GM19395 (cell line): ENCODE data around the gene HK3.

Experiments used
- ATAC-seq: cut with Tn5 transposase; IDR thresholded peaks from one replicate; pipeline ENCODE4 v1.9.1; 2021; ENCODE audit warnings: mild to moderate bottlenecking, moderate library complexity; ENCODE audit not compliant: unreplicated experiment

HK3 gene

DNA sequence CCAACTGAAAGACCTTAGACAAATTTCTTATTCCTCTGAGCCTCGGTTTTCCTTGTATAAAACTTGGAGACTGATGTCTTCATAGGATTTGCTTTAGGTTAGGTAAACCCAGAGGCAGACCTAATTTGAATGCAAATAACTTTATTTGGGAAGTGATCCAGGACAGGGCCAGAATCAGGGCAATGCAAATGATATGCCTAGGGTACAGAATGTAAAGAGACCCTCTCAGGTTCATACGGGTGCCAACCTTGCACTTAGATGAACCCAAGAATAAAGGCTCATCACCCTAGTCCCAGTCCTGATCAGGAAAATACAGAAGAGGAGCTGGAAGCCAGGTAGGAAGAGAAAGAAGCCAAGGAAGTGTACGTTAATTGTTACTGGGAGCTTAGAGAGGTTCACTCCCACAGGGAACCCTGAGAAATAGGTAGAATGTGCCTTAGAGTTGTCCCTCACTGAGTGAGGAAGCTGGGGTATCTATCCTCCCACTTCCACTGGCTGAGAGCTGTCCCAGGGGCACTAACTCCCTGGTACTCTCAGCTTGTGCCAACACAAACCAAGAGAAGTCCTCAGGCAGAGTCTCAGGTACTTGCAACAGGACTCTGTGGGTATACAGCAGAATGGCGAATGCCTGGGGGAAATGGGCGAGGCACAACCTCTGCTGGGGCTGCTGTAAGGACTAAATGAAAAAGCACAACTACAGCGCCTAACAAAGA lies 3.1 kb upstream of the HK3 start:
- no peak for ATAC-seq

DNA sequence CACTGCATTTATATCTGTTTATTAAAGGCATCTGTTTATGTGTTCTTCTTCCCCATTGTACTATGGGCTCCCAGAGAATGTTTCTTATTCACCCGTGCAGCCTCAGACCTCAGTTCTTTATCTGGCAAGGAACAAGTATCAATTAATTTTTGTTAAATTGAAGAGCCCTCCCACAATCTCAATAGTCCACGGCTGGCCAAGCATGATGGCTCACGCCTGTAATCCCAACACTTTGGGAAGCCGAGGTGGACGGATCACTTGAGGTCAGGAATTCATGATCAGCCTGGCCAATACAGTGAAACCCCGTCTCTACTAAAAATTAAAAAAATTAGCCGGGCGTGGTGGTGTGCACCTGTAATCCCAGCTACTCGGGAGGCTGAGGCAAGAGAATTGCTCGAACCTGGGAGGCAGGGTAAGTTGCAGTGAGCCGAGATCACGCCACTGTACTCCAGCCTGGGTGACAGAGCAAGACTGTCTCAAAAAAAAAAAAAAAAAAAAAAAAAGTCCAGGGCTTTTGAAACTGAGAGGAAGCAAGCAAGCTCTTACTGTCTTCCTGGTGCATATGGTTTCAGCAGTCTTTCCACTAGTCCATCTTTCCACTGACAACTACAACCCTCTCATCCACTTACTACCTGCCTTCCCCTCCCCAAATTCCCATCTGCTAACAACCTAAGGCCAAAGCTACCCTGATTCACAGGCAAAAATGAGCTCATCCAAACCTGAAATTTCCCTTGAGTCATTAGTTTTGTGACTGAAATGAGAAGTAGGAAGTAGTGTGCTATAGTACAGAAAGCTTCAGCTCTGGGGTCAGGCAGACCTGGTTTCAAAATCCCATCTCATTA lies 2.3 kb upstream of the HK3 start:
- peak; percentile 76 for ATAC-seq

DNA sequence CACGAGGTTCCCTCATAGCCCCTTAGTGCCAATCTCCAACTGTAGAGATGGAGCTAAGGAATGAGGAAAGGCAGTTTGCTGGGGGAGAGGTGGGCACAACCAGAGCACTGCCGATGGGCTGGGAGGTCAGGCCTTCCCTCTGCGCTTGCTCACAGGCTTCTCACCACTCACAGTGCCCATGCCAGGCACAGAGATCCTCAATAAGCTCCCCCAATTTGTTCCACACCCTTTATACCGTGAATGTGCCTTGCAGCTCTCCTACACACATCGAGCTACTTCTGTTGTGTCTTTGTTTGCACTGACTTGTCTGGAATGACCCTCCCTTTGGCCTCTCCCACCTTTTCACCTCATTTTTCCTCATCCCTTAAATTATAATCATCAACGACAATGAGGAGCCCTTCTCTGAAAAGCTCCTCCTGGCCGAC lies 1.6 kb upstream of the HK3 start:
- no peak for ATAC-seq

DNA sequence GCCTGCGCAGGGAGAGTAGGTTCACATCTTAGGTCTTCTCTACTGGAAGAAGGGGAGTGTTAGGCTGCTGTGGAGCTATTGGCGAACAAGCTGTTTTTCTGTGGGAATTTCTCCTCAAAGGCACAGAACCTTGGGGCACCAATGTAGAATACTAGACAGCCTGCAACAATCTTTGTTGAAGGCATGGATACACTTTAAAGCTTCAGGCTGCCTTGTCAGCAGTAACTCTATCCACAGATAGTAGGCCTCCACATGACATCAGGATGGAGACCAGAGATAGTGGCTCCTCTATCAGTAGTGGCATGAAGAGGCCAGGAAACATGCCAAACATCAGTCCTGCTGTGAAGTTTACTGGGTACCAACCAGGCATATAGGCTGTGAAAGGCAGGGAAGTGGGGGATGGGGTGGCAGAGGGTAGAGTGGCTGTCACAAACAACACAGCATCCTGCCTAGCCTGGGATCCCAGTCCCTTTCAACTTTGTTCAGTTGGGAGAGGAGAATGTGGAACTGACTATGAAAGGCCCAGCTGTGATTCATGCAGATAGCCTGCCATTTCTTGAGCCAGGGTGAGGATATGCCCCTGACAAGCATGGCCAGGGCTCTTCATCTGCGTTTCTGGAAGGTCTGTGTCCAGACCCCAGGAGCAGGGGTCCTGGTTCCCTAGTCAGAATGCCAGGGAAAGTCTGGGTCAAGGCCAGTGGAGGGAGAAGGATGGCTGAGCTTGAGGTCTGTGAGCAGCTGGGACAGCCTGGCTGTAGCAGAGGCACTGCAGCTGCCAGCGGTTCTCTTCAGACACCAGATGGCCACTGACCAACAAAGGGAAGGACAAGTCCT lies 1.0 kb upstream of the HK3 start:
- no peak for ATAC-seq

DNA sequence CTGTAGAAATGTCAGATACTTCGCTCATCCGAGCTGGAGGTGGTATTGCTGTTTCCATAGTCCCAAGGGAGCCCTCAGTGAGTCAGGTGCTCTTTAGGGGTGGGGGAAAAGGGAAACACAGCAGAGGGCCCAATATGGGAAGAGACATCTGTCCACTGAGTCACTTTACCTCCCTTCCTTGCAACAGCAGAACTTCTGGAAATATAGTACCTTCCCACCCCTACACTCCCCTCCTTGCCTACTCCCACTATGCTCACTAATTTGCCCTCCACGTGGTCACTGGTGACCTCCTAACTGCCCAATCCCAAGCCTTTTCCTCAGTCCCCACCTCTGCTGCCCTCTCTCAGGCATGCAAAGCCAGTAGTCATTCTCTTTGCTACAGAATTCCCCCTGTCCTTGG lies 1.9 kb downstream of the HK3 start:
- no peak for ATAC-seq

DNA sequence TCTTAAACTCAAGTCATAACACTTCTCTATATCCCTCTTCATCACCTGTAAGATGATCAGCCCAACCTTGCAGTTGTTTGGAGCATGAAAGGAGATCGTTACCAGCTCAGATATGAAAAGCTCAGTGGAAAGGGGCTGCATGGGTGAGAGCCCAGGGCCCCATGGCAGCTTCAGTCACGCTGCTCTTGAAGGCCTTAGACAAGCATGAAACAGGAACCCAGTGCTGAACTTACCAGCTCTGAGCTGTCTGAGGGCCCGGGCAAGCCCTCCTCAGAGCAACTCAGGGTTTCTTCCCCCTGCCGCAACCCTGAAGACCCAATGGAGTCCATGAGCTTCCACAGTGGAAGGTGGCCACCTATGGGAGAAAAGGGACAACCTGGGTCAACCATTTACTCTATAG lies 3.3 kb downstream of the HK3 start:
- ATAC-seq, result no peak

DNA sequence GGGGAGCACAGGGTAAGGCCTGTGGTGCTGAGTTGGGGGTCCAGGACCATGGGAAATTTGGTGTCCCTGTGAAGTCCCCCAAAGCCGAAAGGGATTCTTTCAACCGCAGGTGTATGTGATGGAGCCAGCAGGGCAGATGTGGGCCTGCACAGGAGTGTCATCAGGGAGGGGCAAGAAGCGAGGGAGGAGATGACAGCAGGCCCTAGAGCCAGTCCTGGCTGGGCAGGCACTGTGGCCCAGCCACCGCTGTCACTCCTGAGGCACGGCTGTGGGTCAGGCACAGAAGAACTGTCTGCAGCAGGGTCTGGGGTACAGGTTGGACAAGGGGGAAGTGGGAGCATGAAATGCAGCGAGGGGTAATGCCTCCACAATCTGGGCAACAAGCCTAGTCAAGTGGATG lies 4.8 kb downstream of the HK3 start:
- ATAC-seq, result no peak

DNA sequence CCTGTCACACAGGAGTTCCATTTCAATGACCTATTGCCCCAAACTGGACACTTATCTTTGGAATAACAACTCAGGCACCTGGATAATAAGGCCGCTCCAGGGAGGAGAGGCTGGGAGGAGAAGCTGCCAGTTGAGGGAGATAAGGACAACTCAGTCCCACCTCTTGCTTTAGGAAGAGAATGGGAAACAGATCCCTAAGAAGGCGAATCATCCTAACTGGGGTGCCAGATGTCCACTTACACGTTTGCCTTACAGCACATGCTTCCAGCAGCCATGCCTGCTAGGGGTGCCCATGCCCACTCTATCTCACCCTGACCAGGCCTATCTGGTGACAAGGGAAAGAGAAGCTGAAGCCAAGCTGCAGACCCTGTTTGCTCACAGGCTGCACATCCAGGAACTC lies 6.5 kb downstream of the HK3 start:
- no peak for ATAC-seq

DNA sequence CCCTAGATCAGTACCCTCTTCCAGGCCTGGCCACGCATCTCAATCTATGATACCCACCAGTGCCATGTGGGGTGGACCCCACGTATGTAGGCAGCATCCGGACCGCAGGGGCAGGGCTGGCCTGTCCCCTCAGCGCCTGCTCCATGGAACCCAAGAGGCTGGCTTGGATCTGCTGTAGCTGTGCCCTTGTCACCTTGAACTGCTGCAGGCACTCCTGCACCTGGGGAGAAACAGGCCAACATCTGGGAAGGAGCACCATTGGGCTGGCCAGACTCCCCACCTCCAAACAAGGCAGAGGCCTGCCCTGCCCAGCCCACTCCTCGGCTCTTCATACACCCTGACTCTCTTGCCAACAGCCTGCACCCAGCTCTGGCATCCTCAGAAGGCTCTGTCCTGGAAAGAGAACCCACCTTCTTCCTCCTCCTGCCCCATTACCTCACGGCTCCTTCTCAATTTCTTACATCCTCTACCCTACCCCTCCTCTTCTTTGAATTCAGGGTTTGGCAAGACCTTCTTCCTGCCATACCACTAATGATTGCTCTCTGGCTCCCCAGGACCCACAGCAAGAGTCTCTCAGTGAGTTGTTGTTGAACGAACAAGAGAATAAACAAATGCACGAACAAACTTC lies 7.7 kb downstream of the HK3 start:
- no peak for ATAC-seq

DNA sequence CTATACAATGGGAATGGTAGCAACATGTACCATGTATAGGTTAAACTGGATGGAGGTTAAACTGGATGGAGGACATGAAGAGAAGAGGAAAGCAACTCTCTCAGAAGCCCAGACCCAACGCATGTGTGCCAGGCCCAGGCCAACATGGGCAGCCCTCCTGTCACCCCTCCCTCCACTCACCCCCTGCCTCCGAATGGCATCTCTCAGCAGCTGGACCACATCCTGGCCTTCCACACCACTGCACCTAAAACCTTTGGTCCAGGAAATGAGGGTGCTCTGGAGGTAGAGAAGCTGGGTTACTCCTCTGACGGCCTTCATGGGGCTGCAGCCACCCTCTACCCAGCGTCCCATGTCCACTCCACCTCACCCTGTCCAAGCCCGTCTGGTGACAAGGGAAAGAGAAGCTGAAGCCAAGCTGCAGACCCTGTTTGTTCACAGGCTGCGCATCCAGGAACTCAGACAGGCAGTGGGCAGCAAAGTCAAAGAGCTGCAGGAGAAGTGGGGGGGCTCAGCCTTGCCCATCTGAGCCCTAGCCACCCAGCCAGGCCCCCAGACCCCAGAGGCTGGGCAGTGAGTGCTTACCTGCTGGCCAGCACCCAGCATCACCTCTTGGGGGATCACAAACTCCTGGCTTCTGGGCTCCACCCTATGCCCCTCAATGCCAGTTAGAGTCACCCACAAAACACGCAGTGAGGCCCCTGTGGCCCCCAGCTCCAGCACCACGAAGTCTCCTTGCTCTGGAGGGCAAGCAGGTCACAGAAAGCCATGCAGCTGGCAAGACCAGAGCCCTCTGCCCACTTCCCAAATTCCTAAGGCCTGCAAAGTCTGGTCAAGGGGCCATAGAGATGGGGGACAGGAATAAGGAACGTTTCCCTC lies 8.5 kb downstream of the HK3 start:
- no peak for ATAC-seq

DNA sequence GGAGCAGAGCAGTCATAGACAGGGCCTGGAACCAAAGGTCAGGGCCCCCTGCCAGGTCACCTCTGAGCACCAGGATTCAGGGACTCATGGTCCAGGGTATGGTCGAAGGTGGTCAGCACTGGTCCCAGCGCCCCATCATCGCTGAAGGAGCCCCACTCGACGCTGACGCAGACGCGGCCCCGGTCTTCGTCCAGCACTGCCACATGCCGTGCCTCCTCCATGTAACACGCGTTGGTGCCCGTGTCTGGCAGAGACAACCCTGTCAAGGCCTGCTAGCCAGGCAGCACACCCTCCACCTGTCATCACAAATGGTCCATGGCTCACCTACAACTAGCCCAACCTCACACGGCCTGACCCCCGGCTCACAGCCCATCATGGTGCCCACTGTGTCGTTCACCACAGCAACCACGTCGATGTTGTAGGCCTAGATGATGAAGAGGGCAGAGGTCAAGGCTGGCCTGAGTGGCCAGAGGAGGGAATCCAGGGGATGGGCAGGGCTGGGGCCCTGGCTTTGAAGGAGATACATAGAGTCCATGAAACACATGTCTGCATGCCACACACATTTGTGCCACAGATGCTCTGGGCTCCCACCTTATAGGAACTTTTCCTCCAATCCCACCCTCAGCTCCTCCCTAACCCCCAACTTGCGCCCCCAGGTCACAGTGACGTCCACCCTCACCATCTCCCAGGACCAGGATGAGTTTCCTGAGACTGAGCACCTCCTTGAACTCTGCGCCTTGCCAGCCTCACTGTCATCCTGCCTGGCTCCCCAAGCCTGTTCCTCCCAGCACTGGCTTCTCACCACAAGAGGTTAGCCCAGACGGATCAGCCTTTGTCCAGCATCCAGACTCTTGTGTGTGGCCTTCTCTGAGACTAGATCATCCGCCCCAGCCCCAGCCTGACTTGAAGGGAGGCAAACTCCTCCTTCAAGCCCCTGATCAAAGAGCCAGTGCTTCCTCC lies 9.5 kb downstream of the HK3 start:
- ATAC-seq, result no peak

DNA sequence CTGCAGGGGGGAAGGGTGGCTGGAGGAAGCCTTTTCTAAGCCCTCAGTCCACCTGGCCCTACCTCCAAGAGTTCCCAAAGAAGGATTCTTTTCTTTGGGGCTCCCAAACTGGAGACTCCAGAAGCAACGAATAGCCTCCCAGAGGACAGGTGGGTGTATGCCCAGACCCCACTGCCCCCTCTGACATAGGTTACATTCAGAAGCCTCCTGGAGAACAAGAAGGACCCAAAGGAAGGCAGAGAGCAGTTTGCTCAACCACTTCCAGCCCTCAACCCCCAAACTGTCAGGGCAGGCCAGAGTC lies 10.3 kb downstream of the HK3 start:
- ATAC-seq, result no peak

DNA sequence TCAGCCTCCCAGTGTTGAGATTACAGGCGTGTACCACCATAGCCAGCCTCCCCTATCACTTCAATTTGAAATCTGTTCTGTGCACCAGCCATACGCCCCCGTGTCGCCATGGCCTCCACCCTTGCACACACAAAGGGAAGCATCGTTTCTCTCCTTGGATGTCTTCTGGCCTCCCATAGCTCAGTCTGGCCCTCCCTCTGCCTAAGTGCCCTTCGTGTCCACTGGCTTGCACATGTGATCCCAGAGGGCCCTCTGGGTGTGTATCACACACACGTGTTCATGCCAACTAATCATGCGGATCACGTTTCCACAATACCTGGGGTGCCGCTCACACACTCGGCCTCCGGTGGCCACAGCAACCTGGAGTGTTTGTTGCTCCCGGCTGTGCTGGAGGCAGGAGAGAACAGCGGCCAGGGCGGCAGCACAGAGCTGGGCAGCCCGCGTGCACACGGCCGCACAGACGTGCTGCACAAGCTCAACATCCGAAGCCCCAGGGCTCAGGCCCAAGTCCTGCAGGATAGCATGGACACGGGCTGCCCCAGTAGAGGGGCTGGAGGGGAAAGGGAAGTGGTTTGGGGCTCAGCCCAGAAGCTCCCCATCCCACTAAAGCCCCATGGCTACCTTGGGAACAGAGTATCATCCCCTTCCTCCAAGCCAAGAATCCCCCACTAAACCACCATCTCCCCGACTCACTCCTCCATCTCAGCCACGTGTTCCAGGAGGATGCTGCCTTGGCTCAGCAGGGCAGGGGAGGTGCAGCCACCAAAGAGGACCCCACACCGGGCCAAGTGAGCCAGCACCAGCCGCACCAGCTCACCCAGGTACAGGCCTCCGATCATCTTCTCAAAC lies 10.9 kb downstream of the HK3 start:
- ATAC-seq, result no peak

DNA sequence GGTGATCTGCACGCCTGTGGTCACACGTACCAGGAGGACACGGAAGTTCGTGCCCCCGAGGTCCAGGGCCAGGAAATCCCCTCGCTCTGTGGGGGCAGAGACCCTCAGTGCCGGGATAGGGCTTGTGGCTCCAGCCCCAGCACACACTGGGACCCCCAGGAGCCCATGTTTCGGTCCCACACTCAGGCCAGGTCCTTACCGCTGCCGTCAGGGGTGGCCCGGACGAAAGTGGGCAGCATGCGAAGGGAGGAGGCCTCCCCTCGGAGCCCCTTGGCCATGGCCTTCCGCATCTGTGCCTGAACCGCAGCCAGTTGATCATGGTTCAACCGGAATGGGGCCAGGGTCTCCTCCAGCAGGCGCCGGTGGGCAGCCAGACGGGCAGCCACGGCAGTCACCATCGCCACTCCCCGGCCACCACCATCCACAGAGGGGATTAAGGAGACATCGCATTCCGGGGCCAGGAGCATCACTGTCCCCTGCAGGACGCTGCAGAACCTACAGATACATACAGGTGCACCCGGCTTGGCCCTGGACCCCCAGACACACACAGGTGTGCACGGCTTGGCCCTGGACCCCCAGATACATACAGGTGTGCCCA lies 11.8 kb downstream of the HK3 start:
- ATAC-seq, result no peak

DNA sequence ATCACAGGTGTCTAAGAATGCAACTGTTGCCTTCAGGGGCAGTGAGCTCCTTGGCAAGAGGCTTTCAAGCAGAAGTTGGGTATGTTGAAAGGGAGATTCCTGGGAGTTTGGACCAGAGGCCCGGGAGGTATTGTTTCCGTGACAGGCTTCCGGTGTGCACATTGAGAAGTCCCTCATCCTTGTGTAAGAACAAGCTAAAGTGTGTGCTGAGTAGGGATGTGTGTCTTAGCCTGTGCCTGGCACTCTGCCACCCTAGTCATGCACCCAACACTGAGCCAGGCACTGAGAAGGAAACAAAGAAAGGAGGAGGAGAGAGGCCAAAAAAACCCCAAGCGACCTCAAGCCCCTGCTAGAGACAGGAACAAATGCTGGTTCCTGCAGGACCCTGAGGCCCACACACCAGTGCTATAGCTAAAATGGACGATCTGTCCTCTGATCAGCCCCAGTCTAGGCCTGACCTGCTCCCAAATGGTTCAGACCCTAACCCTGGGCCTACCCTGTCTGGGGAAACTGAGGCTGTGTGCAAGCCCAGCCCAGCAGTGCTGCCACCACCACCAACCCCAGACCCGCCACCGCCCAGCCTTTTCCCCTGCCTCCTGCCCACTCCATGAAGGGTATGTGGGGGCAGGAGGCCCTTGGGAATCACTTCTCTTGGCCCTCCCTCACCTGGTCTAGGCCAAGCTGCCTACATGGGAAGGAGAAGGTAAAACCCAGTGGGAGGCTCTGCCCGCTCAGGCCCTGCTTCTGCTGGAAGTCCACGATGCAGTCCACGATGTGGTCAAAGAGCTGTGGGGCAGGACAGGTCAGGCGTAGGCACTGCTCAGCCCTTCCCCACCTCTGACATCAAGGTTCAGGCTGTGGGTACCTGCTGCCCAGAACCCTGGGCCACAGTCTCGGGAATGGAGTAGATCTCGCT lies 12.6 kb downstream of the HK3 start:
- no peak for ATAC-seq

DNA sequence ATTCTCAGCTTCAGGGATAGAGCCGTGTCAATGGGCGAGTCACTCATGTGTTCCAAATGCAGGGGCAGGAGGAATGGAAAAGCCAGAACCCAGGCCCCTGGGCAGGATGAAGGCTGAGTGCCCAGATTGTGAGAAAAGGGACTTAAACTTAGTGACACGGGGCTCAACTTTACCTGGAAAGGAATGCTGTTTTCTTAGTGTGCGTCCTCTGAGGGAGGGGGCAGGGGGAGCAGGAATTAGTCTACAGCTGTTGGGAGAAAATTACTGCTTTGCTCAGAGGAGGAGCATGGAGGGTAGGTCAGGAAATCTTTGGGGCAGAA lies 14.6 kb downstream of the HK3 start:
- no peak for ATAC-seq
